Endothelial cell of umbilical vein (primary cell): ENCODE data around the gene CORO2B. TPM values are rescaled to one million over a fixed set of nuclear protein-coding genes. Genes with fewer than 3 reads are reported as not detected.

Source experiments
- BruUV-seq: library from RNA; stranded (reverse); fragments of 400-500 nt; replicated peaks from 2 replicates; lab custom pipeline; 2021; lab: Mats Ljungman, UMichigan
- CTCF ChIA-PET: fragments of 300-600, 350-600 bp; sonication (Branson Sonifier 250); formaldehyde crosslinking; loops from one replicate; lab custom pipeline; 2021; ENCODE audit warnings: antibody characterized with exemption, inconsistent platforms; lab: Charles Lee
- POLR2A ChIA-PET: fragments of 300-600, 350-600 bp; sonication (Branson Sonifier 250); formaldehyde crosslinking; loops from one replicate; lab custom pipeline; 2021; ENCODE audit warnings: antibody characterized with exemption, inconsistent platforms; lab: Charles Lee
- DNase-seq: peaks from one replicate; pipeline ENCODE4 v3.0.0-alpha.2; 2011; ENCODE audit warnings: low read depth, low spot score
- FAIRE-seq: peaks from 2 replicates; lab custom pipeline; 2011; peaks lifted over from hg19 to GRCh38; lab: Jason Lieb, UNC
- H2AFZ ChIP-seq: 2 replicates; pipeline ENCODE4 v1.6.0; 2012; ENCODE audit warnings: low read depth, low read length, control low read depth, inconsistent platforms
- H3K27ac ChIP-seq: 2 replicates; pipeline ENCODE4 v1.5.1; 2011; ENCODE audit warnings: low read depth, mild to moderate bottlenecking, control low read depth, low read length, moderate library complexity; ENCODE audit not compliant: insufficient read depth
- H3K27me3 ChIP-seq, 2 experiments: 2 replicates each; pipeline versions ENCODE4 v1.6.0 to v1.6.1; 2011; ENCODE audit warnings: low read length in 2 of 2, mixed read lengths in 1 of 2; ENCODE audit not compliant: control insufficient read depth in 2 of 2, insufficient read depth in 2 of 2
- H3K36me3 ChIP-seq, 2 experiments: 2 replicates in 1 of 2; 3 replicates in 1 of 2; pipeline ENCODE4 v1.5.1; 2011; ENCODE audit warnings: low read length in 2 of 2, mild to moderate bottlenecking in 1 of 2, moderate library complexity in 1 of 2; ENCODE audit not compliant: control insufficient read depth in 2 of 2, insufficient read depth in 2 of 2; ENCODE audit errors: extremely low read depth in 1 of 2
- H3K4me1 ChIP-seq: 3 replicates; pipeline ENCODE4 v1.5.1; 2011; ENCODE audit warnings: mild to moderate bottlenecking, low read length; ENCODE audit not compliant: control insufficient read depth, insufficient read depth; ENCODE audit errors: extremely low read depth
- H3K4me2 ChIP-seq: 2 replicates; pipeline ENCODE4 v1.6.1; 2011; ENCODE audit warnings: low read length, control low read depth, mixed read lengths; ENCODE audit not compliant: insufficient read depth
- H3K4me3 ChIP-seq, 3 experiments: fragments of 200-600 bp in 1 of 3; sonication (generic), shearing (Covaris generic) in 1 of 3; replicated peaks in 1 of 3; 2 replicates each; pipeline ENCODE4 v1.5.1; 2011 to 2016; ENCODE audit warnings: control low read depth in 3 of 3, low read length in 3 of 3, mild to moderate bottlenecking in 2 of 3, inconsistent platforms in 1 of 3, low read depth in 1 of 3, moderate library complexity in 1 of 3; ENCODE audit not compliant: insufficient read depth in 1 of 3
- H3K79me2 ChIP-seq: 2 replicates; pipeline ENCODE4 v1.6.0; 2012; ENCODE audit warnings: low read length, inconsistent platforms; ENCODE audit not compliant: control insufficient read depth, insufficient read depth
- H3K9ac ChIP-seq: replicated peaks from 2 replicates; pipeline ENCODE3; 2011; ENCODE audit warnings: low read length, control low read depth; ENCODE audit not compliant: insufficient read depth; ENCODE audit errors: extremely low read depth
- H3K9me1 ChIP-seq: replicated peaks from 3 replicates; pipeline ENCODE4 v1.6.0; 2011; ENCODE audit warnings: mild to moderate bottlenecking, low read length; ENCODE audit not compliant: control insufficient read depth, insufficient read depth; ENCODE audit errors: extremely low read depth
- H3K9me3 ChIP-seq: replicated peaks from 2 replicates; pipeline ENCODE4 v1.5.1; 2012; ENCODE audit warnings: low read length, inconsistent platforms; ENCODE audit not compliant: control insufficient read depth, insufficient read depth
- H4K20me1 ChIP-seq: replicated peaks from 2 replicates; pipeline ENCODE3; 2011; ENCODE audit warnings: mild to moderate bottlenecking, low read length; ENCODE audit not compliant: control insufficient read depth, insufficient read depth; ENCODE audit errors: extremely low read depth
- EZH2 ChIP-seq: IDR thresholded peaks from 2 replicates; pipeline ENCODE4 v1.6.1; 2012; ENCODE audit warnings: borderline replicate concordance, low read depth, mild to moderate bottlenecking, moderate library complexity, low read length, inconsistent platforms; ENCODE audit not compliant: severe bottlenecking
- GATA2 ChIP-seq: IDR thresholded peaks from 2 replicates; pipeline ENCODE4 v1.7.0; 2011; ENCODE audit warnings: low read depth, mild to moderate bottlenecking, moderate library complexity, mixed read lengths, low read length; ENCODE audit not compliant: insufficient read length, insufficient read depth
- POLR2AphosphoS5 ChIP-seq: IDR thresholded peaks from 2 replicates; pipeline ENCODE4 v1.6.1; 2012; ENCODE audit warnings: low read depth, mild to moderate bottlenecking, control low read depth, low read length, moderate library complexity; ENCODE audit not compliant: insufficient read depth
- dilution Hi-C: fragments of 300-500 bp; cut with MboI; formaldehyde crosslinking; loops from one replicate; pipeline ENCODE4 v1.15.0; 2019; ENCODE audit warnings: low sequenced_read_pairs; ENCODE audit not compliant: extremely low pct_ligation_motif_present
- intact Hi-C: fragments of 100-400 bp; cut with micrococcal nuclease; formaldehyde crosslinking; loops from one replicate; pipeline ENCODE4 v1.10.0; 2022
- polyA plus RNA-seq, 4 experiments: library from polyadenylated mRNA; depleted of rRNA in 3 of 4; stranded (reverse) in 3 of 4; unstranded in 1 of 4; fragments of >200 nt; gene quantifications; 2 replicates each; pipeline versions ENCODE4 v1.2.1 to v1.2.3, GENCODE V29; 2011 to 2012; ENCODE audit warnings: missing spikeins in 1 of 4
- total RNA-seq: library from RNA; stranded (reverse); gene quantifications from 2 replicates; pipeline ENCODE4 v1.2.3, GENCODE V29; 2021

The CORO2B gene
- total and polyA plus RNA-seq, 2 donors (not counting 3 experiments of a cell fraction or from before 2014, with no cell fraction given) = 2.4 to 3.7 TPM

DNA sequence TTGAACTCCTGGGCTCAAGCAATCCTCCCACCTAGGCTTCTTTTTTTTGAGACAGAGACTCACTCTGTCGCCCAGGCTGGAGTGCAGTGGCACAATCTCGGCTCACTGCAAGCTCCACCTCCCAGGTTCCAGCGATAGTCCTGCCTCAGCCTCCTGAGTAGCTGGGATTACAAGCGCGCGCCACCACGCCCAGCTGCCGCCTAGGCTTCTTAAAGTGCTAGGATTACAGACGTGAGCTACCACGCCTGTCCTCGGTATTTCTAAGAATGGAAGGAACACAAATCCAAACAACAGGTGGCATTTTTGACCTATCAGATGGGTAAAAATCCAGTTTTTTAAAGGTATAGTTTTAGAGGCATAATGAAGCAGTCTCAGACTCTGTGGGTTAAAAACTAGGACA lies 128.1 kb downstream of the CORO2B start:
- no TSS peak for BruUV-seq
- POLR2A ChIA-PET = no interaction called here
- no peaks in the 10 kb centered on the region for H4K20me1 ChIP-seq

DNA sequence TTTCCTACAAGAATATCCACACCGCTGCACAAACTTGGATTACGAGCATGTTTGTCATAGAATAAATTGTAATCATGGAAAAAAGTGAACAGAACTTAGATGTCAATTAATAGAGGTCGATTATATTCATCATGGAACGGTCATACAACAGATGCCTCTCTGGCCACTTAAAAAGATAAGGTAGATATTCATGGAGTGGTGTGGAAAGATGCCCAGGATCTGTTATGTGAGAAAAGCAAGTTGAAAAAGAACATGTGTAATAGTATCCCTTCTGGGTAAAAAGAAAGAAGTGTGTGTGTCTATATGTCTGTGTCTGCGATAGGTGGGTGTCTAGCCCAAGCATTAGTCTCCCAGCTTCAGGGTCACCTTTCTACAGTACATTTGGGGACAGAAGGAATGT lies 128.6 kb downstream of the CORO2B start:
- Histone ChIP-seq H3K27ac (no peak overlapping the region), H3K27me3 (no peaks in the 10 kb centered on the region), H3K79me2 (no peaks in the 10 kb centered on the region), H3K9me1 (no peaks in the 10 kb centered on the region), H3K4me3 (no peak overlapping the region), H3K9me3 (no peaks in the 10 kb centered on the region), H3K36me3 (no peaks in the 10 kb centered on the region), H3K4me1 (peaks cover 13% of the 10 kb centered on the region), H2AFZ (no peak overlapping the region), H4K20me1 (no peaks in the 10 kb centered on the region), H3K4me2 (no peak overlapping the region), H3K9ac (no peak overlapping the region)
- DNase-seq (no peak), FAIRE-seq (no peak)
- intact Hi-C loops = no loop called here
- dilution Hi-C loops = no loop called here
- ChIA-PET POLR2A (interaction anchor here (0.7 kb wide), 1 partner anchor 22 kb away, joined by 8 read pairs; no protein-coding TSS in a partner anchor), CTCF (interaction anchor here (2.3 kb wide), 1 partner anchor 168 kb away, joined by 5 read pairs; no protein-coding TSS in a partner anchor)
- no peak for TF ChIP-seq GATA2
- no peak for TF ChIP-seq POLR2AphosphoS5
- no TSS peak for BruUV-seq

More for the DNA sequence above, 128.1 kb downstream of the CORO2B start:
- CTCF ChIA-PET = interaction anchor here (2.3 kb wide), 1 partner anchor 169 kb away, joined by 5 read pairs; no protein-coding TSS in a partner anchor
- intact Hi-C loops = no loop called here
- no peaks in the 10 kb centered on the region for H3K9me1 ChIP-seq
- H3K27me3 ChIP-seq = no peaks in the 10 kb centered on the region
- H3K36me3 ChIP-seq = no peaks in the 10 kb centered on the region
- H3K79me2 ChIP-seq = no peaks in the 10 kb centered on the region
- FAIRE-seq = no peak
- H3K4me3 ChIP-seq = no peak overlapping the region
- dilution Hi-C loops = no loop called here
- H3K27ac ChIP-seq = no peak overlapping the region
- H3K4me2 ChIP-seq = no peak overlapping the region
- no peak for DNase-seq
- H3K9ac ChIP-seq = no peak overlapping the region
- H3K4me1 ChIP-seq = peaks cover 13% of the 10 kb centered on the region
- no peak overlapping the region for H2AFZ ChIP-seq
- no peaks in the 10 kb centered on the region for H3K9me3 ChIP-seq
- no peak for TF ChIP-seq EZH2
- no peak for TF ChIP-seq GATA2
